ENCODE results near the gene HMHB1.
"Not testable (repeated sequence)": the region's sequence is repeated elsewhere in the genome, so short reads cannot be mapped to it uniquely, and the experiment has no call there.

HMHB1 gene

DNA sequence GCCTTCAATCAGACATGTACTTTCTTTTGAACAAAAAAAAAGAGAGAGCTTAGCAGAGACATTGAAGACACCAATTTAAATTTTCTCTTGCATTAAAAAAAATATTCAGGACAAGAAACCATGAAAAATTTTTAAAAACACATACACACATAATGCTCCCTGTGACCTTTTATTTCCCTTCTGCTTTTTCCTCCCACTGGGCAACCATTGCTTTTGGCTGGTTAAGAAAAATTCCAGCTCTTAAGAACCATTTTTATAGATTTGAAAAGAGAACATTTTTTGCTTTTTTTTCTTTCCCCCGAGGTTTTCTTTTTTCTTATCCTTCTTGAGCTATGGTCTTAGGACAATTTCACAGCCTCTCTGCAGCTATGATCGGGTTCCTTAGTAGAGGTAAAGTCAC is 6.1 kb upstream of the HMHB1 start:
- no peak for DNase-seq

DNA sequence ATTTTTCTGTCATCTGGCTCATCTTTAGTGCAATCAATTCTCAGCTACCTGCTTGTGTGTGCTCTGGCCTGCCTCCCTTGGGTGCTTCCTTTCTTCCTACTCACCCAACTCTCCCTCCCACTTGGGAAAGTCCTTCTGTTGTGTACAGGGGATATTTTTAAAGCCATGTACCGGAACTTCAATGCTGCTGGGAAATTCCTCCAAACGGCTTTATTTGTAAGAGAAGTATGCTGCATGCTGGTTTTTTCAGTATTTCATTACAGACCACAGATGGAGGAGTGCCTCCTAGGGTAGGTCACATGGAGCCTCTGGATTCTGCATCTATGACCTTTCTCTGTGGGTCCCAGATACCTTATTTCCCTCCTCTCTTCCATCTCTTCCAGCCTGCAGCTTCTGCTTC is 5.4 kb upstream of the HMHB1 start:
- no peak for DNase-seq

- DNase-seq, result no peak
Observed at GRCh38 chr5:143807401-143807800, 4.6 kb upstream of the HMHB1 start.

- DNase-seq, result not testable (repeated sequence)
Observed at GRCh38 chr5:143816370-143816769, 4.4 kb downstream of the HMHB1 start.

DNA sequence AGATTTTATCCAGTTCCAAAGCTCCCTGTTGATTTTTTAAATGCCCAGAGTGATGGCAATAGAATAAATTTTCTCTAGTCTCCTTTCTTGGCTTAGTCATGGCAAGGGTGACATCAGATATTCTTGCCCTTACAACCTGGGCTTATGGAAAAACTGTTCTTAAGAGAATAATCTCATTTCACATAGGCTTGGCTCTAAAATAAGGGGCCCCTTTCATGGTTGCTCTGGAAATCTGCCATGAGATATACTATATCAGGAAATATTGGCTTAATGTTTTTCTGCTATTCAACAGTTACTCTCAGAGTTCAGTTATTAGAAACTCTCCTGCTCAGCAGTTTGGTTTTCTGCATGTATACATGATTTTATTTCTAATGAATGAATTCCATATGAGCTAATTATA is 7.8 kb downstream of the HMHB1 start:
- DNase-seq, result no peak

DNA sequence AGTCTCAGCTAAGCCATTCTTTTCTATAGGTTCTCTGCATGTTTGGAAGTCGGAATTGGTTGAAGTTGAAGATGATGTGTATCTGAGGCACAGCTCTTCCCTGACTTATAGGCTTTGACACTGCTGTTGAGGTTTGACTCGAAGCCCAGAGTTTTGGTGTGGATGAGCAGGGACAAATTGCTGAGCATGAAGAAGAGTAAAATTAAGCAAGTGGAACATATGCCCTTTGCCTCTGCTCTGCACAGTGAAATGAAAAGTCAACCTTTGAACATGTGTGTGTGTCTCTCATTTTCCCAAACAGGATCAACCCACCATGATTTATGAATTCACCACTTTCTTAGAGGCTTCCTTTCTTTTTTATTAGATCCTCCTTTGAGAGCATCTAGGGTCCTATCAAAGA is 8.5 kb downstream of the HMHB1 start:
- DNase-seq, result no peak

GRCh38 chr5:143824851-143825720 is 13.1 kb downstream of the HMHB1 start:
- peak; percentile 84 for DNase-seq

DNA sequence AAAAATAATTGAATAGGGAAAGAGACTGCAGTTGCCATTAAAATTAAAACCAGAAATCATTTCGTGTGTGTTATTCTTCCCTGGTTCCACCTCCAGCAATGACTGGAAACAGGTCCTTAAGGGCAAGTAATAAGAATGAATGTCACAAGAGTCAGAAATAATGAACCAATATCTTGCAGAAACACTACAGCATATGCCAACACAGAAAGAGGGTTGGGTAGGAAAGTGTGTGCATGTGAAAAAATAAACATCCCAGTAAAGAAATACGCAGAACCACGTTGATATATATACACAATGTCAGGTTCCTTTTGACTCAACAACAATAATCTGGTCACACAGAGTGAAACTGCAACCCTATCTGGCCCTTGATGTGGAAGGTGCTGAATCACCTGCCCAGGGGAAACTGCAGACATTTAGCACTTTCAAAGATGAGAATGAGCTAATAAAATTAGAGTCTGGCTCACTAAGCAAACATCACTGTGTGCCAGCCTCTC is 15.0 kb downstream of the HMHB1 start:
- DNase-seq, result peak; percentile 6

DNA sequence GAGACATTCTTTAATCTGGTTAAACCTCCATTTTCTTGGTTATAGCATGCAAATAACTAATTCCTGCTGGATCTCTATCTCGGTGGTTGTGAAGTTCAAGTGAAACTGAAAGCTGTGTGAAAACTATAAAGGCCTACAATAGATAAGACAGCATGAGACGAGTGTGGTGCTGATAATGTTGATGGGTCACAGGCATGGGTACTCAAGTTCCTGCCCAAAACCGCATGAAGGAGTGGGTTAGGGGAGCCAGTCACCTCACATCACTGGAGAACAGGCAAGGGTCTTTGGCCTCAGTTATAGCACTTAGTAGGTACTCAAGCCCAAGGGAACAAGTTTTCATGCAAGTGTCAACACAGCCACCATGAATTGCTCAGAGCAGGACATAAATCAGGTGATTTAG is 16.7 kb downstream of the HMHB1 start:
- peak; percentile 13 for DNase-seq

- no peak for DNase-seq
Observed at GRCh38 chr5:143833177-143833576, 21.2 kb downstream of the HMHB1 start.

DNA sequence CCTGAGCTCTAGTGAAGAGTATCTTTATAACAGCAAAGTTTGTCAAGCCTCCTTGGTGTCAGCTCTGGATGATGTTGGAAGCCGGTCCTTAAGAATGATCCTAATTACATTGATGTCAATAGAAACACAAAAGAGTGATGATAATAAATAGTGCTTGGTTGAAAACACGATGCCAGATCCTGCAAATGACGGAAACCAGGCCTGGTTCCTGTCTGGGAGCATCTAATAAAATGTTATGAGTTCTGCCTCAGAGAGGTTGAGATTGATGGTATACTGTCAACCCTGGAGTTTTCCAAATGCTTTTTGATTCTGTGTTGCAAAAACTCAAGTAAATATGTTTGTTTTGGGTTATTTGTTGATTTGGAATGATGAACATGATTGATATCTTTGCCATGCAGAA is 23.3 kb downstream of the HMHB1 start:
- DNase-seq, result no peak

DNA sequence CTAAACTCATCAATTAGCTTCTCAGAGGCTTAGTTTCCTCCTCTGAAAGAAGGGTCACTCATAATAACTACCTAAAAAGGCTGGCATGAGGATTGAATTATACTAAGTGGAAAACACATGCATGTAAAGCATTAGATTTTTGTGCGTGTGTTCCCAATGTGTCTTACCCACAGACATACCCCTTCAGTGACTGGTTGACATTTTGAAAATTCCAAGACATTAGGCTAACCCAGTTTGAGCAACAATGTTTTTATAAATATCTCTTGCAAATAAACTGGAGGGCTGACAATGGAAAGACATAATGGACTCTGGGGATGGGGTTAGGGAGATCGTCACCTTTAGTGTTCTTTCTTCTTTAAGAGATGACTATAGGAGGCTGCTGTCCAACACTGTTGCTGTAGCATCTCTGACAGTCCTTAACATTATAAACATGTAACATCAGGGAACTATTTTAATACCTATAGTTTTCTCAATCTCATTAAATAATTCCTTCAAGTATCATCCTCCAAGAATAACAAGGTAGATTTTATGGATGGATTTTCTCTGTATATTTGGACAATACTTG is 24.3 kb downstream of the HMHB1 start:
- no peak for DNase-seq

DNA sequence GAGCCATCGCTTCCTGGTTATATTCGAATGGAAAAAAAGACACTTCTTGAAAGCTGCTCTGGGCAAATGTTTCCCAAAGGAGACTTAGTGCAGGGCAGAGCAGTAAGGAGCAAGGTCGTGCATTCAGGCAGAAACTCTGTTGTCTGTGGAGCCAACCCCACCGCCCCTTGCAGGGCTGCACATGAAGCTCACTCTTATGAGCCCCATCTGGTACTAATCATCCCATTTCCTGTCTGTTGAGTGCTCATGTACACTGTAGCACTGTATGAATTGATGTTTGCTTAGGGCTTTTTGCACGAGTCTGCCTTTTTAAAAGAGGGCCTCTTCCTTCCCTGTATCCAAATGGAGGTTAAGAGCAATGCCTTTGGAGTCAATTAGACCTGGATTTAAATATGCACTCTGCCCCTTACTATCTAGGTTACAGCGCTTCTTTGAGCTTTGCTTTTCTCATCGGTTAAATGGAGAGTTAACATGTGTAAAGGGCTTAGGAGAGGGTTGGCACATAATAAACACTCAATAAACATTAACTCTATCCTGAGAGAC is 25.4 kb downstream of the HMHB1 start:
- DNase-seq, result no peak

GRCh38 chr5:143841446-143841845 is 29.5 kb downstream of the HMHB1 start:
- DNase-seq, result no peak

DNA sequence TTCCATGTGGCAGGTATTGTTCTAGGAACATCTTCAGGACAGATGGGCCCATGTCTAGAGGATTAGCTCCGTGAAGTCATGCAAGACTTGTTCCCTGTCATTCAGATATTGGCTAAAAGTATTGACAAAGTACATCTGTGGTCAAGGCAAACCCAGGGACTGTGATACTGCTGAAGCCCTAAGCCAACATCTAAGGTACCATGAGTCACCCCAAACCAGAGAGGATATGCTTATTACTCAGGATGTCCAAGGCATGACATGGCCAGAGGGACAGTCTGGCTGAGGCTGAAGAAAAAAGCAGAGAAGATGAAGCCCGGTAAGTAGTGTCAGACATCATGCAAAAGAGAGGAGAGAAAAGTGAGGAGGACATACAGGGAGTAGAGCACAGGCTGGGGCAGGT is 31.0 kb downstream of the HMHB1 start:
- no peak for DNase-seq

DNA sequence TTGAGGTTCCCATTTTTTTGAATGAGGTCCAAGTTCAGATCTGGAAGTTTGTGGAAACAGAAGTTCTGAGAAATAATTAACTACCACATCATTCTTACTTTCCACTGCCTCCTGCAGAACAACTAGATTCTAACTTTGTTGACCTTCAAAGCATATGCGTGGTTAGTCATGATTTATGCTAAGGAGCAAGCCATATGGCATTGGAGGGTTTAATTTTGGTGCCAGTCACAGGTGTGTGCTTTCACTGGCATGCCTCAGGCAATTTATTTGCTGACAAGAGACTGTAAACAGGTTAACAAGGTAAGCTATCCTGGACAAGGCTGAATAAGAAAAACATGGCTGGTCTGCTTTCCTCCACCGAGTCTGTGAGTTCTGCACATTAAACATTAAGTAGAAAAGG is 31.5 kb downstream of the HMHB1 start:
- DNase-seq, result no peak

DNA sequence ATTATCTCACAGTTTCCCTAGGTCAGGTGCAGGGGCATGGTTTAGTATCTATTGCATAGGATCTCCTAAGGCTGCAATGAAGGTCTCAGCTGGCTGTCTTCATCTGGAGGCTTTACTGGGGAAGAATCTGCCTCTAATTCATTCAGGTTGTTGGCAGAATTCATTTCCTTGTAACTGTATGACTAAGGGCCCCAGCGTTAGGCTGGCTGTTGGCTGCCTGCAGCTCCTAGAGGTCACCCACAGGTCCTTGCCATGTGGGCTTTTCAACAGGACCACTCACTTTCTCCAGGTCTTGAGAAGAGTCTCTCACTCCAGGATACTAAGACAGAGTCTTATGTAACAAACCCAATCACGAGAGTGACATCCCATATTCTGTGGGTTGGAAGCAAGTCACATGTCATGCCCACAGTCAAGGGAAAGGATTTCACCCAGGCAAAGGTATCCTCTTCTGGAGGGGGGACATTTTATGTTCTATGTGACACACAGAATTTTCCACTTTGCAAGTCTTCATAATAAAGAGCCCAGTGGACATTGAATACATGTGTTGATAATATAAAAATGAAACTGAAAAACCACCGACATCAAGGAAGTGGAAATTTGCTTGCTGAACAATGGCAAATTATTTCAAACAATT is 38.2 kb downstream of the HMHB1 start:
- DNase-seq, result no peak

DNA sequence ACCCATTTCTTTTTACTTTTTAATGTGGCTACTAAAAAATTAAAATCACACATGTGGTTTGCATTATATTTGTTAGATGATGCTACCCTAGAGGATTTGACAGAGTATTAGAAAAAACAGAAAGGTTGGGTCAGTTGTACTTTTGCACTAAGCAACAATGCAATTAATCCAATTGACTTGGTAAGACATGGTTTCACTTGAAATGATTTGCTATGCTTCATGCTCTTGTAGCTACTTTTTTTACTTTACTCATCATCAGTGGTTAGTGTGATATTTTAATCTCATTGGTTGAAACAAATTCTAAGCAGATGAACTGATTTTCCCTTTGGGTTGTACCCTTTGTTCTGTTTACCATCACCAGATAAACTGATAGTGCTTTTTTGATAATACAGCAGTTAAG is 39.4 kb downstream of the HMHB1 start:
- no peak for DNase-seq

DNA sequence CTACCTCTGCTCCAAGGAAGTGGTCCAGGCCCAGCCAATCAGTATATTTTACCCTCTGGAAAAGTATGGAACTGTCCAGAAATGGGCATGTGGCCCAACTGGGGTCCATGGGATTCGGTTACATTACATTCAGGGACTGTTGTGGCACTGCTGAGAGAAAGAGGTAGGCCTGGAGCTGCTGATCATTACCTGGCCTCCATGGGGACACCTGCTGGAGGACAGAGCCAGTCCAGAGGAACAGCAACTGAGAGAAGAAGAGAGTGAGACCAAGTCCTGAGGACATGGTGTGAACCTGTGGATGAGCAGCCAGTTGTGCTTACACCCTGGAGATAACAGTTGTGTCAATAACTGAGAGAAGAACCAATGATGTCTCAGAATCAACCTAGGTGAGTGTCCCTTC is 48.2 kb downstream of the HMHB1 start:
- DNase-seq, result no peak

- no peak for DNase-seq
Observed at GRCh38 chr5:143862271-143862670, 50.3 kb downstream of the HMHB1 start.

DNA sequence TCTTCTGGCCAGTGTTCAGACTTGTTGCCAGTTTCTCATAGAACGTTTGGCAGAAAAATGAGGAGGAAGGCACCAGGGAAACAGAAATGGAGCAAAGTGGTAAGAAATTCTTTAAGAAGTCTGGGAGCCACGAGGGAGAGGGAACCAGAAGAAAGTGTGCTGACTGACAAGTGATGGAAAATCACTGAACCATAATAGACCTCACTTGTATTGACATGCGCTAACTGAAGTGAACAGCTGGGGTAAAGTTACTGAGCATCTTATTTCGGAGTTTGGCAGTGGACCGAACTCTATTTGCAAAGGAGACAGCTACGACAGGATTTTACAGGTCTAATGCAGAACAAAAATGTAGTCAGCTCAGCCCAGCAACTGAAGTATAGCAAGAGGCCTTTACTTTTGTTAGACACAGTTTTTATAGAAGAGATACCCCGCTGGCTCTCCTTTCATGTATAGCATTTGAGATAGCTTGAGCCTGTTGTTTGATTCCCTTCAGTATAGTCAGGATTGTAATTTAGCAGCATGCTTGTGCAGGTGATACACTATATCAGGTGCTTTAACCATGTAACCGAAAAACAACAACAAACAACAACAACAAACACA is 53.6 kb downstream of the HMHB1 start:
- DNase-seq, result no peak

All from CD4-positive, alpha-beta T cell treated with Interleukin-12 subunit alpha and Interleukin-12 subunit beta, for 1 hour (primary cell).